GM18868 (cell line): Measurements from ENCODE around the gene CSGALNACT2.
"Not testable (repeated sequence)": the region's sequence is repeated elsewhere in the genome, so short reads cannot be mapped to it uniquely, and the experiment has no call there.

Experiments used
- ATAC-seq: cut with Tn5 transposase; IDR thresholded peaks from one replicate; pipeline ENCODE4 v1.9.1; 2021; ENCODE audit warnings: mild to moderate bottlenecking, moderate library complexity; ENCODE audit not compliant: unreplicated experiment

Gene CSGALNACT2, protein sequence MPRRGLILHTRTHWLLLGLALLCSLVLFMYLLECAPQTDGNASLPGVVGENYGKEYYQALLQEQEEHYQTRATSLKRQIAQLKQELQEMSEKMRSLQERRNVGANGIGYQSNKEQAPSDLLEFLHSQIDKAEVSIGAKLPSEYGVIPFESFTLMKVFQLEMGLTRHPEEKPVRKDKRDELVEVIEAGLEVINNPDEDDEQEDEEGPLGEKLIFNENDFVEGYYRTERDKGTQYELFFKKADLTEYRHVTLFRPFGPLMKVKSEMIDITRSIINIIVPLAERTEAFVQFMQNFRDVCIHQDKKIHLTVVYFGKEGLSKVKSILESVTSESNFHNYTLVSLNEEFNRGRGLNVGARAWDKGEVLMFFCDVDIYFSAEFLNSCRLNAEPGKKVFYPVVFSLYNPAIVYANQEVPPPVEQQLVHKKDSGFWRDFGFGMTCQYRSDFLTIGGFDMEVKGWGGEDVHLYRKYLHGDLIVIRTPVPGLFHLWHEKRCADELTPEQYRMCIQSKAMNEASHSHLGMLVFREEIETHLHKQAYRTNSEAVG

DNA sequence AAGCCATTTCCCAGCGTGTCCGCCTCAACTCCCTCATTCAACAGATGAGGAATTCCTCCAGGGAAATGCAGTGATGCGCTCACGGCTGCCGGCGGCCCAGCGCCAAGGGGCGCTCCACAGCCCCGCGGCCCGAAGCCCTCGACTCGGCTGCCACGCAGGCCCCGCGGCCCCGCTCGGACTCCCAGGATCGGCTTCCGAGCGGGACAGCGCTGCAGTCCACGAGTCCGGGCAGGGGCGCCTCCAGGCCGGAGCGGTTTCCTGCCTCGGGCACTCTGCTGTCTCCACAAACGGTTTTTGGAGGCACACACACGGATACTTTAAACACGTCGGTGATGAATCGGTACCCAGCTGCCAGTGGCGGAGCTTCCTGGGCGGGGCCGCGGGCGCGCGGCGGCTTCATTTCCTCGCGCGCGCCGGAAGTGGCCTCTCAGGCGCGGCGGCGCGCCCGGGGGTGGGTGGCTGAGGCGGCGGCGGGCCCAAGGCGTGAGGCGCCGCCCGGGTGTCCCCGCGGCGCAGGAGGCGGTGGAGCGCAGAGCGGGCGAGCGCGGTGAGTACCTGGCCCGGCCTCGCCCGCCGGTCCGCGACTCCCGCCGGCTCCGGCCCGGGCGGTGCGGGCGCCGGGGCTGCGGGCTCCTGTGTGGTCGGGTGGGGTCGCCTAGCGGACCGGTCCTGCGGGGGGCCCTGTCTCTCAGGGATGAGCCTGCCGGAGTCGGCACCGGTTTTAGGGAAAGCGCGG lies at the start of gene CSGALNACT2:
TSS of gene CSGALNACT2 (plus strand) at position 425 of the 736 bp plus-strand sequence. CDS start 16,705 bp downstream, outside the sequence.
- peak; percentile 70 for ATAC-seq

DNA sequence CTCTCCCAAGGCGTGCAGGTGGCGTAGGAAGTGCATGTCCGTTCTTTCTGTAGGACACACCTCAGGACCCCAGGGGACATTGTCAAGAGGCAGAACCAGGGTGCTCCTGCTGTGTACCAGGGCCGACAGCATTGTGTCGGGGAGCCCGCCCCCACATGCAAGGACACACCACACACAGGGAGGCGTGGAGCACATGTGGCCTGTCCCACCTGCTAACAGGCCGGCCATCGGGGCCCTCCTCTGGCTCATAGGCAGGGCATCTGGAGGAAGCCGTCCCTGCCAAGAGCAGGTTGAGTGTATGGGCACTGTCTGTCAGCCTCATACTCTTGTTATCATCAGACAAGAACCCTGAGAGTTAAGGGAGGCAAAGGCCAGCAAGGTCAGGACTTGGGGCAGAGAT lies 48.7 kb upstream of the CSGALNACT2 start:
- no peak for ATAC-seq

DNA sequence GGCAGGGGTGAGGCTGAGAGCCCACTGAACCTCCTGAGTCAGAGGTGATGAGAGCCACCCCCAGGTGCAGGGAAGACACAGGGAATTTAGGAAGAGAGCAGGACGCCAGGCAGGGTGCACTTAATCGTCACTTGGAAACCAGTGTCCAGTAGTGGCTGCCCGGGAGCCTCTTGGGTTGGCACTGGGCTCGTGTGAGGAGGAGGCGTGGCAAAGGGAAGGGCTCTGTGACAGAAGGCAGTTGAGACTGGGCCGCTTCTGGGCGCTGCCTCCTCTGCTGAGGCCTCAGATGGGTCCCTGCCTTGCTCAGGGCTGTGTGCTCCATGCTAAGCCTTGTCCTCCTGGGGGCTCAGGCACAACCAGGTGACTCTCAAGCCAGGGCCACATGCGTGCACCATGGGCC lies 48.1 kb upstream of the CSGALNACT2 start:
- no peak for ATAC-seq

DNA sequence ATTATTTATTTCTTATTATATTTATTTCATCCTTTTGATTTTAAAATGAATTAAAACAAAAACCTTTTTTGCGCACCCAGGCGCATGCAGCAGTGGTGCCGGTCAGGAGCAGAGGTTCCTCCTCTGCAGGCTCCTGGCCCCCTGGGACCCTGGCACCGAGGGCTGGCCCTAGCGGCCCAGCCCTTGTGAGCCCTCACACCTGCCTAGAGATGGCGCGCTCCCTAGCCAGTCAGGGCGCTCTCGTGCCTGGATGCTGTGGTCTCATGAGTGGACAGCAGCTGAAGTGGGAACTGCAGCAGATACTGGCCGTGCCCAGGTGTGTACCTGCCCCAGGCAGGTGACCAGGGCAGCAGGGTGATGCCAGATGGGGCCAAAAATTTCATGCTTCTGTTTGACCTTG lies 47.6 kb upstream of the CSGALNACT2 start:
- ATAC-seq: no peak

DNA sequence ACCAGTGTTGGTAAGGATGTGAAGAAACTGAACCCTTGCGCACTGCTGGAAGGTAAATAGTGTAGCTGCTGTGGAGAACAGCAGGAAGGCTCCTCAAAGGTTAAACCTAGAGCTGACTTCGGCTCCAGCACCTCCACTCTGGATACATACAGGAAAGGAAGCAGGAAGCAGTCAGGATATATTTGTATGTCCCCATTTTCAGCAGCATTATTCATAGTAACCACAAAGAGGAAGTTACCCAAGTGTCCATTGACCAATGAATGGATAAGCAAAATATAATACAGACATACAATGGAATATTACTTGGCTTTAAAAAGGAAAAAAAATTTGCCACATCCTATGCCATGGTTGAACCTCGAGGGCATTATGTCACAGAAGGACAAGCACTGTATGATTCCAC lies 46.4 kb upstream of the CSGALNACT2 start:
- ATAC-seq: no peak

DNA sequence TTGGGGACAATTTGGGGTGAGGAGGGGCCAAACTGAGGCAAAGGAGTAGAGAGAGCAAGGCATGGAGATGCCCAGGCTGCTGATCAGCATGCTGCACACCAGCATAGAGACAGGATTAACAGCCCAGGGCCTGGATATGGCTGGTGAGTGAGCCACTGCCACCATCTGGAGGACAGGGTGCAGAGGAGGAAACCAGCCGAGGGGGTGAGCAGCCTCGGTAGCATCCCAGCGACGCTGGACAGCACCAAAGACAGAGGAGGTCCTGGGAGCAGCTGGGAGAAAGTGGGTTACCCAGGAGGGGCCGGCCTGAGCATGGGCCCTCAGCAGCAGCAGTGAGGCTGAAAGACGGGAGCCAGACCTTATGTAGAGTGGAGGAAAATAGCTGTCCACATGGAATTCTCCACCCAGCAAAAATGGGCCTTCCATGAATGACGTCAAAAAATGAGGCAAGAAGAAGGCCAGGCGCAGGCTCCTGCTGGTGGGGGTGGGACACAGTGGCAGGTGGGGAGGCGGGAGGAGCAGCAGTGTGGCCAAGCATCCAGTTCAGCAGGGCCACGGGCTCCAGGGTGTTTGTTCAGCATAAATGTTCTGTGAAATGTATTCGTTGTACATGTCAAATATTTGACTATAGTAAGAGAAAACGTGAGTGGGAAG lies 44.7 kb upstream of the CSGALNACT2 start:
- ATAC-seq: no peak

DNA sequence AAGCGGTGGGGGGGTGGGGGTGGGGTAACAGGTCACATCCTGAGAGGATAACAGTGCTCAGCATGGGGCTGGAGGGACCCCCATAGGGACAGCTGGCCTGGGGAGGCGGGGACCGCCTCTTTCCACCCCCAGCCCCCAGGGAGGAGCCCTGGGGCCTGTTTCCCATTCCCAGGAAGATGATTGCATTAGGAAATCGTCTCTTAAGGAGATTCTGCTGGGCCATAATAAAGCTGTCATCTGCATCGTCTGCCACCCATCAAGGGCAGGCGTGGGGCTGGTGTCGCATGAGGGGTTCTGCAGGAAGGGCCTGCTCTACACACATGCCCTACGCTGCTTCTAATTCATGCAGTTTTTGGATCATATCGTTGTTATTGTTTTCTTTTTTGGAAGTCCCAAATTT lies 44.2 kb upstream of the CSGALNACT2 start:
- ATAC-seq: no peak

DNA sequence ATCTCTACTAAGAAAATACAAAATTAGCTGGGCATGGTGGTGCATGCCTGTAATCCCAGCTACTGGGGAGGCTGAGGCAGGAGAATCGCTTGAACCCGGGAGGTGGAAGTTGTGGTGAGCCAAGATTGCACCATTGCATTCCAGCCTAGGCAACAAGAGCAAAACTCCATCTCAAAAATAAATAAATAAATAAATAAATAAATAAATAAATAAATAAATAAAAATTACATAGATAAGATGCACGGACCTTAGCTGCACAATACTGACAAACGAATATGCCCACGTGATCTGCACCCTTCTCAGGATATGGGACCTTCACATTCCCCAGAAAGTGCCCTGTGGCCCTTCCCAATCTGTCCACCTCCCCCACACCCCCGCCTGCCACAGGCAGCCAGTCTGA lies 38.9 kb upstream of the CSGALNACT2 start:
- ATAC-seq: not testable (repeated sequence)

DNA sequence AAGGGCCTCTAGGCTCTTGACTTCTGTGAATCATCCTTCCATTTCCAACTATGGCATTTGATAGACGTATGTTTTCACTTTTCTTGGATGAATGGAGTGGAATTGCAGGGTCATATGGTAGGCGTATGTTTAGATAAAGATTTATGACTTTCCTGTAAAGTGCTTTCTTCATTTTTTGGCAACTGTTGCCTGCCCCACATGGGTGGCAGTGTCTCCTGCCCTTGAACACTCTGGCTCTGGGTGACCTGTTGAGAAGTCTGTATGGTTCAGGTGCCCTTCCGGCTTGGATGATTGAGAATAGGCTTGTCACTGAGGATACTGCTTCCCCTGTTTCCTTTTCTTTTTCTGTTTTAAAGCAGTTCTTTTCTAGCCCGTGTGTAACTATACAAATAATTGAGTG lies 38.3 kb upstream of the CSGALNACT2 start:
- ATAC-seq: no peak

DNA sequence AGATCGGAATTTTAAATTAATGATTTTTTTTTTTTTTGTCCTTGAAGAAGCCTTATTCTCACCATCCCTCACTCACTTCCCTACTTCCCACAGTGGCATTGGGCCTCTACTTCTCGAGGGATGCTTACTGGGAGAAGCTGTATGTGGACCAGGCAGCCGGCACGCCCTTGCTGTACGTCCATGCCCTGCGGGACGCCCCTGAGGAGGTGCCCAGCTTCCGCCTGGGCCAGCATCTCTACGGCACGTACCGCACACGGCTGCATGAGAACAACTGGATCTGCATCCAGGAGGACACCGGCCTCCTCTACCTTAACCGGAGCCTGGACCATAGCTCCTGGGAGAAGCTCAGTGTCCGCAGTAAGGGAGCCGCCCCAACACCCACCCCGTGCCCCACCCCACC lies 37.9 kb upstream of the CSGALNACT2 start:
- no peak for ATAC-seq

DNA sequence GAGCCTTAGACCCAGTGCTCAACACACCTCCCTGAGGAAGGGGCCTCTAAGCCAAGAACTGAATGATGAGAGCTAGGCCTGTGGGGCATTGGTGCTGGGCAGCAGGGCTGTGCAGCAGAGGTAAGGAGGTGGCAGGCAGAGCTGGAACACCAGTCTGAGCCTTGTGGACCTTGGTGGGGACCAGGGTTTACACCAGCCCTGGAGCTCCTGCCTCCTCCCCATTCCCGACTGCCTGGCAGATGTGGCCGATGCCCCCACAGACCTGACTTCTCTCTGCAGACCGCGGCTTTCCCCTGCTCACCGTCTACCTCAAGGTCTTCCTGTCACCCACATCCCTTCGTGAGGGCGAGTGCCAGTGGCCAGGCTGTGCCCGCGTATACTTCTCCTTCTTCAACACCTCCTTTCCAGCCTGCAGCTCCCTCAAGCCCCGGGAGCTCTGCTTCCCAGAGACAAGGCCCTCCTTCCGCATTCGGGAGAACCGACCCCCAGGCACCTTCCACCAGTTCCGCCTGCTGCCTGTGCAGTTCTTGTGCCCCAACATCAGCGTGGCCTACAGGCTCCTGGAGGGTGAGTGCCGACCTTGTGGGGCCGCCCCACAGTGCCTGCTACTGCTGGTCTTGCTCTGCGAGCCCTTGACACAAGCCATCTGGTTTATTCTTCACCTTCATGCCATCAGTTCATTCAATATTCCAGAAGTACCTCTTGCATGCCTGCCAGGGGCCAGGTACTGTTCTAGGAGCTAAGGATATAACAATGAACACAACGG lies 36.0 kb upstream of the CSGALNACT2 start:
- no peak for ATAC-seq

DNA sequence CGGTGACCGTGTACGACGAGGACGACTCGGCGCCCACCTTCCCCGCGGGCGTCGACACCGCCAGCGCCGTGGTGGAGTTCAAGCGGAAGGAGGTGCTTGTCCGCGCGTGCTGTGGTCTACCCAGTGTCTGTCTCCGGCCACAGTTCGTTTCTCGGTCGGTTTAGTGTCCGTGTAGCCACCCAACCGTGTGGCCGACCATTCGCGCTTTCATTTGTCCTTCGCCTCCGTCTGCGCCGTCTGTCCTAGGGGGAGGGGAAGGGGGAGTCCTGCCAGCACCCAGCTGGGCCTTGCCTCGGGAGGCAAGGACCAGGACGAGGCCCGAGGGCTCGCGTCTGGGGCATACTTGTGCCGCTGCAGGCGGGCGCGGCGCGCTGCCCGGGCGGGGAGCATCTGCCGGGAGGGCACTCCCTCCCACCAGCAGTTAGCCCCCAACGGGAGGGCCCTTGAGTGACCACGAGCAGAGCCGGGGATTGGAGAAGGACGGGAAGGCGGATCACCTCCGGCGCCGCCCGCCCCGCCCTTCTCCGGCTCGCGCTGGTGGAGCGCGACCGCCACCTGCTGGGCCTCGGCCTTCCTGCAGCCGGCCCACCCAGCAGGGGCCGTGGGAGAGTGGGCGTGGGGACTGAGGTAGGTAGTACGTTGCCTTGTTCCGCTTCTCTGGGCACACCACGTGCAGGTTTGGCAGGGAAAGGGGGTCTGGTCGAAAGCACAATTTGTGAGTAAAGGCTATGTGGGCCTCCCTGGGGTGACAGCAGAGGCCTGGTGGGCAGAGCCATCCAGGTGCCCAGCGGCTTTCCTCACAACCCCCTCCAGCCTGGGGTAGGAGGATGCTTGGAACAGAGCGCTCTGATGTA lies 32.9 kb upstream of the CSGALNACT2 start:
- ATAC-seq: peak; percentile 89

DNA sequence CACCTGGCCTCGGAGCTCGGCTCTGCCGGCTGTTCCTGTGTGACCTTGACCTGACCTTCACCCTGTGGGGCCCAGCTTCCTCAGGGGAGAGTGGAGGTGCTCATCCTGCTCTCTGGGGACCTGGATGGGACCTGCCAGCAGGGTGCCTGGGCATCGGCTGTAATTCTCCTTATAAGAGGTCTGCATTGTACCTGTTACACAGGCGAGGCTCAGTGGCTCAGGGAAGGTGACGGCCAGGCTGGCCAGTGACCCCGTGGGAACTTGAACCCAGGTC lies 32.4 kb upstream of the CSGALNACT2 start:
- ATAC-seq: no peak

DNA sequence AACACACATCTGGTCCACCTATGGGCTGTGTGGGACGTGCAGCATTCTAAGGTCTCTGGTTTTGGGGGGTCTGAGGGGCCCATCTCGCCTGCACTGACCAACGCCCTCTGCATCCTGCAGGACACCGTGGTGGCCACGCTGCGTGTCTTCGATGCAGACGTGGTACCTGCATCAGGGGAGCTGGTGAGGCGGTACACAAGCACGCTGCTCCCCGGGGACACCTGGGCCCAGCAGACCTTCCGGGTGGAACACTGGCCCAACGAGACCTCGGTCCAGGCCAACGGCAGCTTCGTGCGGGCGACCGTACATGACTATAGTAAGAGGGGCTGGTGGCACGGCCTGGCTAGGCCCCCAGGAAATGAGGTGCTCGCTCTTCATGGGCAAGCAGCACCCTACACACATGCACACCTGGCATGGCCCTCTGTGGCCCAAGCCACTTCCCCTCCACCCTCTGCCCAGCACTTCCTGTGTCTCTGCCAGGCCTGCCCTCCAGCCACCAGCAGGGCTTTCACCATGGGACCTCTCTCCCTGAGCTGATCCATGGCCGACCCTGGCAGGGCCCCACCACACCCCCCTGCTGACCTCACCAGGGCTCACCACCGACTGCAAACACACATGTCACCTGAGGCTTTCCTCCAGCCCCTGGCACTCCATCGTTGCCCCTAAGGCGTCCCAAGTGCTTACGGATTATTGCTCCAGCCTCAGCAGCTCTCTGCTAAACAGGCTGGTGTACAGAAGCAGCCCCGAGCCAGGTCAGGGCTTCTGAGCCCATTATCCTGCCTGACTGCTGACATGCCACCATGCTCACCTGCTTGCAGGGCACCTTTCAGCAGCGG lies 31.8 kb upstream of the CSGALNACT2 start:
- ATAC-seq: no peak

DNA sequence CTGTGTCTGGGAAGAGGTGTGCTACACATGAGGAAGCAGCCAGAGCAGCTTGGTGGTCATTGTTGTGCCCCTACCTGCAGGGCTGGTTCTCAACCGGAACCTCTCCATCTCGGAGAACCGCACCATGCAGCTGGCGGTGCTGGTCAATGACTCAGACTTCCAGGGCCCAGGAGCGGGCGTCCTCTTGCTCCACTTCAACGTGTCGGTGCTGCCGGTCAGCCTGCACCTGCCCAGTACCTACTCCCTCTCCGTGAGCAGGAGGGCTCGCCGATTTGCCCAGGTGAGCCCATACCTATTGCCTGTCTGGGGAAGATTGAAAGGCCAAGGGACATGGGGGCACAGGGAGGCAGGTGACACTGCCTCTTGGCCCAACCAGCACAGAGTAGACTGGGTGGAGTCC lies 29.3 kb upstream of the CSGALNACT2 start:
- no peak for ATAC-seq

DNA sequence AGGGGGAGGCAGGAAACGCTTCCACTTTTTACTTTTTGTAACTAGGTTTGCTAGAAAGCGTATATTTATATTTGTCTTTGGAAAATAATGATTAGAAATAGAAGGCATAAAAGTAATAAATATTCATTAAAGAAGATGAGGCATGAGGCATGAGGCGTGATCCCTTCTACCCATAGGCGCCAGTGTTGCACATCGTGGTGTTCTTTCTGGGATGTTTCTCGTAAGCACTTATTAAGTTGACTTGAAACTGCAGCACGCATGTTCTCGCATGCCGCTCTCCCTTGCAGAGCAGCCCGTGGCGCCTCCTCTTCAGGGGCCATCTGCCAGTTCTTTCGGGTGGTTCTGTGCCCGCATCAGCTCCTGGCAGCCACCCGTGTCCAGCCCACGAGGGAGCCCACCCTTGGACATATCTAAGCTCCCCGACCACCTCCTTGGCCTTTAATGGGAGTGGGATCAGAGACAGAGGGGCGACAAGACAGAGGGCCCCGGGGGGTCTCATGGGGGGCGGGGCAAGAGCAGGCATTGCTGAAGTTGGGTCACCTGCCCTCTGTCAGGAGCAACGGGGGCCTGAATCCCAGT lies 28.5 kb upstream of the CSGALNACT2 start:
- no peak for ATAC-seq

DNA sequence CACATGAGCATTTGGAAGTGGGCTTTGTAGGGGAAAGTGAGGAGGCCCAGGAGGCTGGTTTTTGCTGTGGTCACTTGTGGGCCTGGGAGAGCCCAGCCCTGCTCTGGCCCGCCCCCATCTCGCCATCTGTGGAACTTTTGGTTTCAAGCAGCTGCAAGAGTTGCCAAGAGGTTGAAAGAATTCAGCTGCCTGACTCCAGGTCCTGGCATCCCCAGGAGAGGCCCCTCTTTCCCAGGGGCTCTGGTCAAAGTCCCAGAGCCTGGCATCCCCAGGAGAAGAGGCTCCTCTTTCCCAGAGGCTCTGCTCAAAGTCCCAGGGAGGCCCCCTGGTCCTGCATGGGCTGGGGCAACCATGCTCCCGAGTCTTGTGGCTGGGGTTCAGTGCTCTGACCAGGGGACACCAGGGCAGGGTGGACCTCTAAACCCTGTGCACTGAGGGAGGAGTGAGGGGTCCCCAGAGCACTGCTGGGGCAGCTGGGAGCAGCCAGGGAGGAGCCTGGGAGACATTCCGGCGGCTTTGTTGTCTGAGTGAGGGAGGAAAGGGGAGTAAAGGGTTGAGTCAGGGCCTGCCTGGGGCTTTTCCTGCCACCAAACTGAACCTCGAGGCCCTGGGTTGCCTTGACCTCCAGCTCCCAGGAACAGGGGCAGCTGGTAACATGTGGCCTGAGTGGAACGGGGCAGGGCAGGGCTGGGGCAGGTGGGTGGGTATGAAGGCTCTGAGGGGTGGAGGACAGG lies 27.7 kb upstream of the CSGALNACT2 start:
- peak; percentile 62 for ATAC-seq

DNA sequence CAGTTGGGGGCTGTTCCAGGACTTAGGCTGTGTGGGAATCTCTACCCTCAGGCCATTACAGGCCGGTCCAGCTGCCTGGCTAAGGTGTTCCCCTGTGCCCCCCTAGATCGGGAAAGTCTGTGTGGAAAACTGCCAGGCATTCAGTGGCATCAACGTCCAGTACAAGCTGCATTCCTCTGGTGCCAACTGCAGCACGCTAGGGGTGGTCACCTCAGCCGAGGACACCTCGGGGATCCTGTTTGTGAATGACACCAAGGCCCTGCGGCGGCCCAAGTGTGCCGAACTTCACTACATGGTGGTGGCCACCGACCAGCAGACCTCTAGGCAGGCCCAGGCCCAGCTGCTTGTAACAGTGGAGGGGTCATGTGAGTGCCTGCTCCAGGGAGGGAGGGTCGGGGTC lies 27.1 kb upstream of the CSGALNACT2 start:
- ATAC-seq: no peak
